PC-3 (cell line): ENCODE data around the gene PRKCE. TPM values are rescaled to one million over a fixed set of nuclear protein-coding genes. Genes with fewer than 3 reads are reported as not detected.

ENCODE experiments used
- ATAC-seq: fragments of 200-7000 bp; cut with Tn5 transposase; 2 replicates; pipeline ENCODE4 v1.9.1; 2020; ENCODE audit warnings: mild to moderate bottlenecking, moderate library complexity
- BruUV-seq: library from RNA; stranded (reverse); fragments of 400-500 nt; replicated peaks from 2 replicates; lab custom pipeline; 2021; lab: Mats Ljungman, UMichigan
- CTCF ChIA-PET: fragments of 300-600 bp; sonication (Branson Sonifier 250); formaldehyde crosslinking; loops from one replicate; lab custom pipeline; 2022; ENCODE audit warnings: antibody characterized with exemption; lab: Charles Lee
- POLR2A ChIA-PET: fragments of 300-600 bp; sonication (Branson Sonifier 250); formaldehyde crosslinking; loops from one replicate; lab custom pipeline; 2022; ENCODE audit warnings: antibody characterized with exemption; ENCODE audit not compliant: unreplicated experiment; lab: Charles Lee
- DNase-seq: peaks from one replicate; pipeline ENCODE4 v3.0.0-alpha.2; 2015
- H2AFZ ChIP-seq: fragments of 300-600 bp; sonication (generic); 2 replicates; pipeline ENCODE4 v1.6.0; 2016; ENCODE audit warnings: antibody characterized with exemption, low read length
- H3F3A ChIP-seq: fragments of 300-600 bp; sonication (generic); one replicate; pipeline ENCODE4 v1.6.0; 2017; ENCODE audit warnings: antibody characterized with exemption, low read length, control low read depth, mild to moderate bottlenecking; ENCODE audit not compliant: unreplicated experiment
- H3K27ac ChIP-seq: fragments of 300-600 bp; sonication (generic); 2 replicates; pipeline ENCODE4 v1.5.1; 2016; ENCODE audit warnings: mild to moderate bottlenecking, low read length
- H3K27me3 ChIP-seq: fragments of 300-600 bp; sonication (generic); 2 replicates; pipeline ENCODE4 v1.6.1; 2016; ENCODE audit warnings: low read length, mixed read lengths
- H3K36me3 ChIP-seq: fragments of 300-600 bp; sonication (generic); 2 replicates; pipeline ENCODE4 v1.6.1; 2016; ENCODE audit warnings: low read depth, mixed run types, low read length, mixed read lengths
- H3K4me1 ChIP-seq: fragments of 300-600 bp; sonication (generic); 2 replicates; pipeline ENCODE4 v1.5.1; 2016; ENCODE audit warnings: low read length; ENCODE audit not compliant: insufficient read depth
- H3K4me2 ChIP-seq: fragments of 300-600 bp; sonication (generic); 2 replicates; pipeline ENCODE4 v1.6.0; 2016; ENCODE audit warnings: low read length
- H3K4me3 ChIP-seq: fragments of 300-600 bp; sonication (generic); 2 replicates; pipeline ENCODE4 v1.5.1; 2016; ENCODE audit warnings: mild to moderate bottlenecking, low read length, mixed read lengths
- H3K79me2 ChIP-seq: fragments of 300-600 bp; sonication (generic); 2 replicates; pipeline ENCODE4 v1.6.1; 2017; ENCODE audit warnings: low read length, mixed read lengths
- H3K9ac ChIP-seq: fragments of 300-600 bp; sonication (generic); 2 replicates; pipeline ENCODE4 v1.6.0; 2016; ENCODE audit warnings: mild to moderate bottlenecking, low read length
- H3K9me2 ChIP-seq: fragments of 300-600 bp; sonication (generic); replicated peaks from 2 replicates; pipeline ENCODE4 v1.6.1; 2016; ENCODE audit warnings: mixed run types, low read length, mixed read lengths
- H3K9me3 ChIP-seq: fragments of 300-600 bp; sonication (generic); 2 replicates; pipeline ENCODE4 v1.6.1; 2016; ENCODE audit warnings: low read length, mixed read lengths
- H4K20me1 ChIP-seq: fragments of 300-600 bp; sonication (generic); 2 replicates; pipeline ENCODE4 v1.6.1; 2016; ENCODE audit warnings: low read length, mixed read lengths
- CTCF ChIP-seq: fragments of 300-600 bp; sonication (generic); conservative IDR thresholded peaks from 2 replicates; pipeline ENCODE4 v1.5.1; 2017; ENCODE audit warnings: antibody characterized with exemption, low read depth, mild to moderate bottlenecking, low read length
- EZH2 ChIP-seq: fragments of 300-600 bp; sonication (generic); IDR thresholded peaks from one replicate; pipeline ENCODE4 v1.6.1; 2017; ENCODE audit warnings: antibody characterized with exemption, mild to moderate bottlenecking, low read length; ENCODE audit not compliant: unreplicated experiment
- EZH2phosphoT487 ChIP-seq: fragments of 300-600 bp; sonication (generic); IDR thresholded peaks from 2 replicates; pipeline ENCODE4 v1.6.1; 2018; ENCODE audit warnings: mild to moderate bottlenecking, antibody characterized with exemption, low read length, borderline replicate concordance
- intact Hi-C: fragments of 100-400 bp; cut with micrococcal nuclease; formaldehyde crosslinking; loops from 2 replicates; pipeline ENCODE4 v1.9.0; 2023
- total RNA-seq: library from RNA; depleted of rRNA; stranded (reverse); fragments of >200 nt; gene quantifications from 2 replicates; pipeline ENCODE4 v1.2.3, GENCODE V29; 2014

PRKCE gene
- total RNA-seq, 1 experiment from 2014 or later, result 7.0 TPM

DNA sequence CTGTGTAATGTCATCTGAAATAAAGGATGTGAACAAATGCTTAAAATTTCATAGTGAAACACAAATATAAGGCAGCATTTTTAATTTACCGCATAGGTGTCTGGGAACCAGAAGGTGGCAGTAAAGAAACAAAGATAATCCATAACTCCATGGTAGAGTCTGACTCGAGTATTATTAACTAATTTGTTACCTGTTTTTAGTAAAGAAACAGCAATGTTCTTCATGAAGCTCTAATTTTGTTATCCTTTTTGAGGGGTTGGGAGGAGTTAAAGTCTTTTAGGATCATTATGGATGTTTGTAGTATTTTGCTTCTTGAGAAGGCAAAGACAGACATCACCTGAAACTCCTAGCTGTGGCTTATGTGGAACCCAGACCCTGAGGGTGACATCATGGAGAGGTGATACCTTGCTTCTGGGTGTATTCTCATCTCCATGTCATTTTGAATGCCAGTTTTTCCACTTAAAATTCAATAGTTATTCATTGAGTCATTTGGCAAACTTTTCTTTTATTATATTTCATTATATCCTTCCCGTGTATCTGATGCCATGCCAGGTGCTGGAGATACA, 359.5 kb downstream of the PRKCE start:
- H3K9me2 ChIP-seq, result no peaks in the 10 kb centered on the region
- POLR2A ChIA-PET, result interaction anchor here (0.6 kb wide), 1 partner anchor 19 kb away, joined by 3 read pairs; no protein-coding TSS in a partner anchor
- peaks cover 27% of the 10 kb centered on the region for H3K4me1 ChIP-seq
- BruUV-seq, result no TSS peak
- H3K9ac ChIP-seq, result no peak overlapping the region
- H3K4me2 ChIP-seq, result 0 out of 2 replicates have a peak overlapping the region, but pooled peaks have one; percentile 14
- H2AFZ ChIP-seq, result no peak overlapping the region
- H3K27ac ChIP-seq, result peak overlapping the region; percentile 44
- no peaks in the 10 kb centered on the region for H4K20me1 ChIP-seq
- H3K9me3 ChIP-seq, result no peaks in the 10 kb centered on the region
- CTCF ChIA-PET, result interaction anchor here (0.6 to 1.1 kb wide), 4 partner anchors 8 to 355 kb away, joined by 3 to 6 read pairs (median 4); no protein-coding TSS in a partner anchor
- no peaks in the 10 kb centered on the region for H3K27me3 ChIP-seq
- H3K79me2 ChIP-seq, result no peaks in the 10 kb centered on the region
- H3K36me3 ChIP-seq, result peaks cover 3% of the 10 kb centered on the region; the same call in 1 of the 2 replicates
- DNase-seq (peak; percentile 72), ATAC-seq (peak; percentile 75)
- intact Hi-C loops, result loop anchor here (1.0 to 5.0 kb wide), 3 partner anchors 46 to 354 kb away; no protein-coding TSS in a partner anchor
- TF ChIP-seq CTCF, result peak; percentile 94
- no peak for TF ChIP-seq EZH2
- TF ChIP-seq EZH2phosphoT487, result no peak
- H3K4me3 ChIP-seq, result no peak overlapping the region
- H3F3A ChIP-seq, result no peaks in the 10 kb centered on the region

DNA sequence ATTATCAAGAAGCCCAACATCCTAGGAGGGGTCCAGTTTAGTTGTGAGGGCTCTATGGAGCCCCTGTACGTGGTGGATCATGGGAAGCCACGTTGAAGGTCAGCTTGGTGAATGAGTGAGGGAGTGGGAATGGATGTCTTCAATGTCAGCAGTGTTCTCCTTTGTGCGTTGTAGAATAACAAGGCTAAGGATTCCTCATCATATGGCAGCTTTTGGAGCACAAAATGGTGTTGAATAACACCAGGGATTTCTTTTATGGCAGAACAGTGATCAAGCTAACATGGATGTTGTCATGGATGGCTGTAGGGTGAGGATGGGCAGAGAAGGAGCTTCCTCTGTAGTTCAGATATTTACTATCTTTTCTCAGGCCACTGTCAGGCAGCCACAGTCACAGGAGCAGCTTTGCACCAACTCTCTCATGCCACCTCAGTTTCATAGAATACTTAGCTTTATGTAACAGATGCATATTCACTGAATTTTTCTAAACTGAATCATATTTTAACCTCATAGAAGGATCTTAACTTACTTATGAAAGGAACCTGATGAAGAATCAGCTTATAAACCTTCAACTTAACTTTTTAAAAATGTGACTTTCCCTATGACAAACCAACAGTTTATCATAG, 361.3 kb downstream of the PRKCE start:
- no peaks in the 10 kb centered on the region for H3K9me2 ChIP-seq
- H3F3A ChIP-seq, result no peaks in the 10 kb centered on the region
- no peak overlapping the region for H3K4me3 ChIP-seq
- no peak for DNase-seq
- no peak overlapping the region for H3K9ac ChIP-seq
- no peaks in the 10 kb centered on the region for H4K20me1 ChIP-seq
- H3K79me2 ChIP-seq, result no peaks in the 10 kb centered on the region
- ChIA-PET CTCF (interaction anchor here (0.6 to 1.5 kb wide), 3 partner anchors 206 to 351 kb away, joined by 3 to 7 read pairs (median 4); partner anchors contain the start of gene EPAS1), POLR2A (no interaction called here)
- peaks cover 3% of the 10 kb centered on the region; the same call in 1 of the 2 replicates for H3K36me3 ChIP-seq
- H2AFZ ChIP-seq, result no peak overlapping the region
- no TSS peak for BruUV-seq
- no peaks in the 10 kb centered on the region for H3K27me3 ChIP-seq
- H3K9me3 ChIP-seq, result no peaks in the 10 kb centered on the region
- H3K4me2 ChIP-seq, result no peak overlapping the region
- H3K27ac ChIP-seq, result no peak overlapping the region
- TF ChIP-seq EZH2phosphoT487 (no peak), EZH2 (no peak), CTCF (no peak)
- peaks cover 27% of the 10 kb centered on the region for H3K4me1 ChIP-seq
- ATAC-seq, result no peak
- intact Hi-C loops, result loop anchor here (5.0 kb wide), 1 partner anchor 45 kb away; no protein-coding TSS in a partner anchor
